GM12878 (cell line): ENCODE results near the gene MRGPRX4. TPM values are rescaled to one million over a fixed set of nuclear protein-coding genes. Genes with fewer than 3 reads are reported as not detected.
"Not testable (repeated sequence)": the region's sequence is repeated elsewhere in the genome, so short reads cannot be mapped to it uniquely, and the experiment has no call there.

Experiments used
- ATAC-seq: fragments of 200-7000 bp; cut with Tn5 transposase; 3 replicates; pipeline ENCODE4 v1.9.1; 2020; ENCODE audit warnings: mild to moderate bottlenecking, moderate library complexity
- BruUV-seq: library from RNA; stranded (reverse); fragments of 400-500 nt; replicated peaks from 2 replicates; lab custom pipeline; 2021; lab: Mats Ljungman, UMichigan
- CTCF ChIA-PET: fragments of 300-600 bp; sonication (Branson Sonifier 250); formaldehyde crosslinking; extraction: SDS; loops from one replicate; lab custom pipeline; 2021; ENCODE audit warnings: inconsistent platforms; lab: Yijun Ruan, JAX
- POLR2A ChIA-PET: fragments of 350-600 bp; formaldehyde crosslinking; extraction: SDS; loops from one replicate; lab custom pipeline; 2021; ENCODE audit warnings: inconsistent platforms; lab: Charles Lee
- RAD21 ChIA-PET: fragments of 300-600 bp; sonication (Branson Sonifier 250); formaldehyde crosslinking; loops from one replicate; lab custom pipeline; 2023; ENCODE audit warnings: antibody characterized with exemption; ENCODE audit not compliant: unreplicated experiment; lab: Charles Lee
- SMC1A ChIA-PET: fragments of 300-600 bp; sonication (Branson Sonifier 250); formaldehyde crosslinking; loops from one replicate; lab custom pipeline; 2023; ENCODE audit not compliant: unreplicated experiment, uncharacterized antibody; lab: Charles Lee
- DNase-seq: peaks from one replicate; pipeline ENCODE4 v3.0.0-alpha.2; 2011; ENCODE audit warnings: low read depth, low spot score
- FAIRE-seq: peaks from 3 replicates; lab custom pipeline; 2011; peaks lifted over from hg19 to GRCh38; lab: Jason Lieb, UNC
- H2AFZ ChIP-seq: 2 replicates; pipeline ENCODE4 v1.6.0; 2011; ENCODE audit warnings: low read depth, low read length, control low read depth; ENCODE audit not compliant: control insufficient read depth
- H3K27ac ChIP-seq: 2 replicates; pipeline ENCODE4 v1.5.1; 2011; ENCODE audit warnings: control low read depth; ENCODE audit not compliant: control insufficient read depth, insufficient read depth
- H3K27me3 ChIP-seq, 2 experiments: replicated peaks in 1 of 2; 2 replicates each; pipeline versions ENCODE4 v1.6.0 to v1.6.1; 2011; ENCODE audit warnings: low read length in 1 of 2; ENCODE audit not compliant: control insufficient read depth in 2 of 2, insufficient read depth in 2 of 2
- H3K36me3 ChIP-seq, 2 experiments: 2 replicates each; pipeline ENCODE4 v1.5.1; 2011; ENCODE audit warnings: low read length in 1 of 2; ENCODE audit not compliant: control insufficient read depth in 2 of 2, insufficient read depth in 2 of 2
- H3K4me1 ChIP-seq: 2 replicates; pipeline ENCODE4 v1.6.1; 2011; ENCODE audit warnings: mild to moderate bottlenecking, low read length, moderate library complexity, mixed read lengths; ENCODE audit not compliant: control insufficient read depth, insufficient read depth
- H3K4me2 ChIP-seq: 2 replicates; pipeline ENCODE4 v1.6.0; 2011; ENCODE audit warnings: control low read depth; ENCODE audit not compliant: control insufficient read depth, insufficient read depth
- H3K4me3 ChIP-seq: fragments of 200-600 bp; sonication (generic); 2 replicates; pipeline ENCODE4 v1.5.1; 2016
- H3K79me2 ChIP-seq: 2 replicates; pipeline ENCODE4 v1.6.0; 2011; ENCODE audit warnings: low read length; ENCODE audit not compliant: control insufficient read depth, insufficient read depth
- H3K9ac ChIP-seq: 2 replicates; pipeline ENCODE4 v1.8.0; 2011; ENCODE audit warnings: low read length, control low read depth, mixed read lengths; ENCODE audit not compliant: control insufficient read depth, insufficient read depth
- H3K9me3 ChIP-seq: replicated peaks from 3 replicates; pipeline ENCODE4 v1.5.1; 2011; ENCODE audit warnings: mild to moderate bottlenecking, low read length; ENCODE audit not compliant: control insufficient read depth, insufficient read depth
- H4K20me1 ChIP-seq: 2 replicates; pipeline ENCODE4 v1.6.0; 2011; ENCODE audit not compliant: control insufficient read depth, insufficient read depth
- CBFB ChIP-seq: IDR thresholded peaks from 2 replicates; pipeline ENCODE4 v1.6.1; 2016; ENCODE audit warnings: antibody characterized with exemption, low read depth
- CHD4 ChIP-seq: fragments of 200-600 bp; sonication (generic); IDR thresholded peaks from 2 replicates; pipeline ENCODE4 v1.6.1; 2016; ENCODE audit warnings: mild to moderate bottlenecking
- EED ChIP-seq: sonication (generic); IDR thresholded peaks from 2 replicates; pipeline ENCODE4 v1.6.1; 2016; ENCODE audit warnings: antibody characterized with exemption, low read depth
- HDAC2 ChIP-seq: fragments of 200-600 bp; sonication (generic); IDR thresholded peaks from 2 replicates; pipeline ENCODE4 v1.6.1; 2017
- MEF2A ChIP-seq: IDR thresholded peaks from 2 replicates; pipeline ENCODE4 v1.6.1; 2011; ENCODE audit warnings: low read depth, mild to moderate bottlenecking, low read length, moderate library complexity; ENCODE audit not compliant: insufficient read depth
- NFXL1 ChIP-seq: fragments of 450-650 bp; IDR thresholded peaks from 2 replicates; pipeline ENCODE4 v1.6.1; 2017; ENCODE audit warnings: antibody characterized with exemption, mild to moderate bottlenecking, borderline replicate concordance
- NR2C1 ChIP-seq: fragments of 450-650 bp; IDR thresholded peaks from 2 replicates; pipeline ENCODE4 v1.6.1; 2017; ENCODE audit warnings: antibody characterized with exemption, mild to moderate bottlenecking, moderate library complexity
- RAD21 ChIP-seq: IDR thresholded peaks from 2 replicates; pipeline ENCODE4 v1.6.1; 2011; ENCODE audit warnings: mild to moderate bottlenecking, low read depth, low read length, moderate library complexity; ENCODE audit not compliant: insufficient read depth
- RB1 ChIP-seq: fragments of 450-650 bp; formaldehyde crosslinking; IDR thresholded peaks from 2 replicates; pipeline ENCODE4 v1.6.1; 2017; ENCODE audit warnings: mild to moderate bottlenecking, borderline replicate concordance
- RCOR1 ChIP-seq: conservative IDR thresholded peaks from 2 replicates; pipeline ENCODE4 v1.6.1; 2012; ENCODE audit warnings: low read depth, low read length, improper control_type of control experiment
- YBX1 ChIP-seq: fragments of 450-650 bp; IDR thresholded peaks from 2 replicates; pipeline ENCODE4 v1.6.1; 2016; ENCODE audit warnings: antibody characterized with exemption
- YY1 ChIP-seq: IDR thresholded peaks from 2 replicates; pipeline ENCODE4 v1.6.1; 2011; ENCODE audit warnings: low read depth, mild to moderate bottlenecking, low read length
- WGBS: methylation state at CpG from one replicate; pipeline ENCODE4 v1.1.6; 2016; ENCODE audit warnings: low lambda C conversion rate; ENCODE audit not compliant: insufficient replicate concordance, insufficient coverage; ENCODE audit errors: missing lambda C conversion rate; 5-methylcytosine and 5-hydroxymethylcytosine counted together
- in situ Hi-C: fragments of 300-500 bp; cut with MboI; formaldehyde crosslinking; loops from 9 replicates; pipeline ENCODE4 v1.14.3; 2018; ENCODE audit warnings: mixed read lengths
- intact Hi-C: fragments of 100-400 bp; cut with micrococcal nuclease; formaldehyde crosslinking; loops from one replicate; pipeline ENCODE4 v1.14.2; 2022; ENCODE audit not compliant: unreplicated experiment
- polyA plus RNA-seq, 11 experiments: library from polyadenylated mRNA; depleted of rRNA in 4 of 11; unstranded in 6 of 11; stranded (reverse) in 5 of 11; fragments of >200 nt; fragmentation: Nextera tagmentation in 4 of 11; fragmentation: Illumina TruSeq in 1 of 11; extraction: Ambion mirVana in 4 of 11; extraction: Trizol in 1 of 11; gene quantifications; 1 replicate in 1 of 11; 2 replicates in 10 of 11; pipeline versions ENCODE4 v1.2.1 to v1.2.3, GENCODE V29; 2011 to 2016; ENCODE audit warnings: inconsistent platforms in 2 of 11, missing spikeins in 2 of 11, low read depth in 1 of 11
- total RNA-seq, 4 experiments: library from RNA; depleted of rRNA in 3 of 4; stranded (reverse); fragments of >200 nt in 3 of 4; fragmentation: Illumina TruSeq in 1 of 4; extraction: Trizol in 1 of 4; gene quantifications; 2 replicates each; pipeline versions ENCODE4 v1.2.1 to v1.2.3, GENCODE V29; 2013 to 2021
- TF ChIP-seq, protein P1 (sequence below), 3 experiments: IDR thresholded peaks in 2 of 3; conservative IDR thresholded peaks in 1 of 3; 2 replicates each; pipeline ENCODE4 v1.5.1; 2011; ENCODE audit warnings: low read depth in 3 of 3, low read length in 3 of 3, mild to moderate bottlenecking in 3 of 3, control low read depth in 2 of 3, moderate library complexity in 2 of 3, inconsistent platforms in 1 of 3, mixed read lengths in 1 of 3; ENCODE audit not compliant: control insufficient read depth in 2 of 3, insufficient read depth in 1 of 3; ENCODE audit errors: extremely low read depth in 1 of 3

The MRGPRX4 gene
- total and polyA plus RNA-seq, 10 of the 15 experiments (the other 5 are each of a cell fraction or from before 2014, with no cell fraction given), result not detected

DNA sequence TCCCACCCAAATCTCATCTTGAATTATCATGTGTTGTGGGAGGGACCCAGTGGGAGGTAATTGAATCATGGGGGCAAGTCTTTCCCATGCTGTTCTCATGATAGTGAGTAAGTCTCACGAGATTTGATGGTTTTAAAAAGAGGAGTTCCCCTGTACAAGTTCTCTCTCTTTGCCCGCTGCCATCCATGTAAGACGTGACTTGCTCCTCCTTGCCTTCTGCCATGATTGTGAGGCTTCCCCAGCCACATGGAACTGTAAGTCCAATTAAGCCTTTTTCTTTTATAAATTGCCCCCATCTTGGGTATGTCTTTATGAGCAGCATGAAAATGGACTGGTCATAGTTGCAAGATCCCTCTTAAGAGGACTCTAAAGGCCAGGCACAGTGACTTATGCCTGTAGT lies 25.1 kb downstream of the MRGPRX4 start:
- RAD21 ChIA-PET, FAIRE-seq, in situ Hi-C loops, POLR2A ChIA-PET, H3K9me3 ChIP-seq, intact Hi-C loops, SMC1A ChIA-PET, BruUV-seq, CTCF ChIA-PET, H3K27me3 ChIP-seq, H2AFZ ChIP-seq, H3K36me3 ChIP-seq, H3K4me3 ChIP-seq, H4K20me1 ChIP-seq, H3K4me1 ChIP-seq, H3K79me2 ChIP-seq, ATAC-seq, H3K9ac ChIP-seq, H3K27ac ChIP-seq, H3K4me2 ChIP-seq, DNase-seq: not testable (repeated sequence)
- WGBS, result 0% methylated on average over 2 of the region's 3 CpGs

DNA sequence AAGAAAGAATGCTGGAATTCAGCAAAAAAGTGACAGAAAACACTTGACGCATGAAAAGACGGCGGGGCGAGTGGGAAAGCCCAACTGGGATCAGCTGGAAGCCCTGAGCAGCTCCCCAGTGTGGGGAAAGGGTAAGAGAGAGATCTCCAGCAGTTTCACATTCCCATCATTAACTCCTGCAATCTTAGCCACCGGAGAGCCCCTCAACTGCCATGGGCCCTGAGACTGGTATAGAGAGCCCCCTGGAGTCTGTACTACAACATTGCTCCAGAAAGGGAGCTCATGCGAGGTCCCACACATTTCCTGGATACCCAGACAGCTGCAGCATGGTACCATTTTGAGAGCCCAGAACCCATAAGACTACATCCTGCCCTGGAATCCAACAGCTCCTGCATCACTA lies 31.1 kb downstream of the MRGPRX4 start:
- Histone ChIP-seq H3K9me3 (no peaks in the 10 kb centered on the region; the same call in 2 of the 3 replicates), H3K4me2 (no peak overlapping the region), H3K27ac (no peak overlapping the region), H3K27me3 (no peaks in the 10 kb centered on the region; a peak in 1 of 4 replicates), H3K36me3 (no peaks in the 10 kb centered on the region), H3K9ac (no peak overlapping the region), H2AFZ (no peak overlapping the region), H3K4me3 (no peak overlapping the region), H4K20me1 (no peaks in the 10 kb centered on the region), H3K4me1 (no peaks in the 10 kb centered on the region), H3K79me2 (no peaks in the 10 kb centered on the region)
- ChIA-PET POLR2A (no interaction called here), SMC1A (interaction anchor here (0.5 to 1.6 kb wide), 13 partner anchors 8 to 528 kb away, joined by 3 to 19 read pairs (median 3); no protein-coding TSS in a partner anchor), RAD21 (interaction anchor here (0.6 to 2.2 kb wide), 11 partner anchors 11 to 528 kb away, joined by 3 to 33 read pairs (median 3); no protein-coding TSS in a partner anchor), CTCF (interaction anchor here (0.6 to 3.3 kb wide), 25 partner anchors 11 to 571 kb away, joined by 3 to 61 read pairs (median 4); partner anchors contain the start of gene SAAL1)
- in situ Hi-C loops (loop anchor here (5.0 kb wide), 1 partner anchor 86 kb away; no protein-coding TSS in a partner anchor), intact Hi-C loops (loop anchor here (1.0 to 5.0 kb wide), 2 partner anchors 88 to 211 kb away; no protein-coding TSS in a partner anchor)
- no TSS peak for BruUV-seq
- peak; percentile 87 for ATAC-seq
- FAIRE-seq, result no peak
- DNase-seq, result no peak
- 24% methylated on average over 6 of the region's 6 CpGs for WGBS
- TF ChIP-seq, protein P1, sequence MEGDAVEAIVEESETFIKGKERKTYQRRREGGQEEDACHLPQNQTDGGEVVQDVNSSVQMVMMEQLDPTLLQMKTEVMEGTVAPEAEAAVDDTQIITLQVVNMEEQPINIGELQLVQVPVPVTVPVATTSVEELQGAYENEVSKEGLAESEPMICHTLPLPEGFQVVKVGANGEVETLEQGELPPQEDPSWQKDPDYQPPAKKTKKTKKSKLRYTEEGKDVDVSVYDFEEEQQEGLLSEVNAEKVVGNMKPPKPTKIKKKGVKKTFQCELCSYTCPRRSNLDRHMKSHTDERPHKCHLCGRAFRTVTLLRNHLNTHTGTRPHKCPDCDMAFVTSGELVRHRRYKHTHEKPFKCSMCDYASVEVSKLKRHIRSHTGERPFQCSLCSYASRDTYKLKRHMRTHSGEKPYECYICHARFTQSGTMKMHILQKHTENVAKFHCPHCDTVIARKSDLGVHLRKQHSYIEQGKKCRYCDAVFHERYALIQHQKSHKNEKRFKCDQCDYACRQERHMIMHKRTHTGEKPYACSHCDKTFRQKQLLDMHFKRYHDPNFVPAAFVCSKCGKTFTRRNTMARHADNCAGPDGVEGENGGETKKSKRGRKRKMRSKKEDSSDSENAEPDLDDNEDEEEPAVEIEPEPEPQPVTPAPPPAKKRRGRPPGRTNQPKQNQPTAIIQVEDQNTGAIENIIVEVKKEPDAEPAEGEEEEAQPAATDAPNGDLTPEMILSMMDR (IDR thresholded peaks at IDR 0.05 in 2 of 3, conservative IDR thresholded peaks at IDR 0.05 in 1 of 3; ENCODE audit: control insufficient read depth in 2 of 3, extremely low read depth in 1 of 3, insufficient read depth in 1 of 3, low read depth in 3 of 3, low read length in 3 of 3), result peak; percentile 55 to 62 (median 56)
- TF ChIP-seq CHD4, result no peak
- no peak for TF ChIP-seq HDAC2
- no peak for TF ChIP-seq RCOR1
- TF ChIP-seq RB1, result no peak
- peak; percentile 54 for TF ChIP-seq RAD21
- TF ChIP-seq NFXL1, result no peak
- TF ChIP-seq YBX1, result no peak
- TF ChIP-seq NR2C1, result no peak
- TF ChIP-seq CBFB, result no peak
- TF ChIP-seq YY1, result 0 out of 2 replicates have a peak, but pooled peaks have one; percentile 9
- no peak for TF ChIP-seq MEF2A
- TF ChIP-seq EED, result no peak
